ENCODE data around the gene PRKD1.

Gene PRKD1

GRCh38 chr14:29911810-29912209 is 15.8 kb downstream of the PRKD1 start:
- ChIA-PET POLR2A (no interaction called here), CTCF (no interaction called here)
- TF ChIP-seq FOXK2 (IDR thresholded peaks at IDR 0.05) (no peak), L3MBTL2 (conservative IDR thresholded peaks at IDR 0.05) (no peak), TARDBP (IDR thresholded peaks at IDR 0.05) (no peak), ELF4 (IDR thresholded peaks at IDR 0.05) (no peak), FOXA1 (IDR thresholded peaks at IDR 0.05) (no peak), FOXM1 (IDR thresholded peaks at IDR 0.05; ENCODE audit: borderline replicate concordance) (no peak), ARNT (IDR thresholded peaks at IDR 0.05) (no peak), SP1 (IDR thresholded peaks at IDR 0.05) (no peak), SUZ12 (IDR thresholded peaks at IDR 0.05) (no peak), BHLHE40 (IDR thresholded peaks at IDR 0.05; ENCODE audit: borderline replicate concordance) (no peak), HDGF (IDR thresholded peaks at IDR 0.05; ENCODE audit: borderline replicate concordance) (no peak), NFRKB (IDR thresholded peaks at IDR 0.05) (no peak), ZNF384 (IDR thresholded peaks at IDR 0.05) (no peak), LEF1 (IDR thresholded peaks at IDR 0.05; ENCODE audit: borderline replicate concordance) (no peak), CTBP1 (IDR thresholded peaks at IDR 0.05; ENCODE audit: borderline replicate concordance) (no peak), PKNOX1 (IDR thresholded peaks at IDR 0.05) (no peak)
- no peak for DNase-seq (ENCODE audit: extremely low spot score)

- TF ChIP-seq CTBP1 (IDR thresholded peaks at IDR 0.05; ENCODE audit: borderline replicate concordance) = no peak
- POLR2A ChIA-PET = no interaction called here
- no peak for DNase-seq (ENCODE audit: extremely low spot score)
- CTCF ChIA-PET = no interaction called here
Measured at GRCh38 chr14:29908652-29909577, 18.7 kb downstream of the PRKD1 start.

GRCh38 chr14:29906256-29906870 is 21.3 kb downstream of the PRKD1 start:
- CTCF ChIA-PET = no interaction called here
- no peak for DNase-seq (ENCODE audit: extremely low spot score)
- TF ChIP-seq FOXM1 (IDR thresholded peaks at IDR 0.05; ENCODE audit: borderline replicate concordance) = no peak
- POLR2A ChIA-PET = no interaction called here

GRCh38 chr14:29905543-29905942 is 22.1 kb downstream of the PRKD1 start:
- no peak for TF ChIP-seq BHLHE40 (IDR thresholded peaks at IDR 0.05; ENCODE audit: borderline replicate concordance)
- TF ChIP-seq FOXA1 (IDR thresholded peaks at IDR 0.05) = no peak
- peak; percentile 52 for TF ChIP-seq PKNOX1 (IDR thresholded peaks at IDR 0.05)
- DNase-seq (ENCODE audit: extremely low spot score) = no peak
- CTCF ChIA-PET = no interaction called here
- POLR2A ChIA-PET = no interaction called here

- POLR2A ChIA-PET = no interaction called here
- CTCF ChIA-PET = no interaction called here
- TF ChIP-seq LEF1 (IDR thresholded peaks at IDR 0.05; ENCODE audit: borderline replicate concordance) = no peak
- no peak for TF ChIP-seq PKNOX1 (IDR thresholded peaks at IDR 0.05)
- TF ChIP-seq CTBP1 (IDR thresholded peaks at IDR 0.05; ENCODE audit: borderline replicate concordance) = no peak
- DNase-seq (ENCODE audit: extremely low spot score) = no peak
Measured at GRCh38 chr14:29900609-29901350, 26.9 kb downstream of the PRKD1 start.

GRCh38 chr14:29898470-29898869 is 29.2 kb downstream of the PRKD1 start:
- CTCF ChIA-PET = no interaction called here
- TF ChIP-seq ZNF384 (IDR thresholded peaks at IDR 0.05) (no peak), LEF1 (IDR thresholded peaks at IDR 0.05; ENCODE audit: borderline replicate concordance) (no peak), SUZ12 (IDR thresholded peaks at IDR 0.05) (no peak), TARDBP (IDR thresholded peaks at IDR 0.05) (no peak), BHLHE40 (IDR thresholded peaks at IDR 0.05; ENCODE audit: borderline replicate concordance) (no peak), SP1 (IDR thresholded peaks at IDR 0.05) (no peak), CTBP1 (IDR thresholded peaks at IDR 0.05; ENCODE audit: borderline replicate concordance) (no peak), NFRKB (IDR thresholded peaks at IDR 0.05) (no peak), ELF4 (IDR thresholded peaks at IDR 0.05) (no peak), ARNT (IDR thresholded peaks at IDR 0.05) (no peak), PKNOX1 (IDR thresholded peaks at IDR 0.05) (no peak), FOXM1 (IDR thresholded peaks at IDR 0.05; ENCODE audit: borderline replicate concordance) (no peak), HDGF (IDR thresholded peaks at IDR 0.05; ENCODE audit: borderline replicate concordance) (no peak), FOXK2 (IDR thresholded peaks at IDR 0.05) (no peak), FOXA1 (IDR thresholded peaks at IDR 0.05) (no peak), L3MBTL2 (conservative IDR thresholded peaks at IDR 0.05) (no peak)
- no peak for DNase-seq (ENCODE audit: extremely low spot score)
- POLR2A ChIA-PET = no interaction called here

Measured in HEK293T (cell line).